Effector CD8-positive, alpha-beta T cell (primary cell): ENCODE measurements around the gene AAMP.
"Not testable (repeated sequence)": the region's sequence is repeated elsewhere in the genome, so short reads cannot be mapped to it uniquely, and the experiment has no call there.

ENCODE experiments used
- DNase-seq: peaks from one replicate; lab custom pipeline; 2025; lab: John Stamatoyannopoulos, UW
- total RNA-seq, 4 experiments: gene quantifications; one replicate each; lab custom pipeline; 2026; lab: John Stamatoyannopoulos, UW

AAMP gene, protein sequence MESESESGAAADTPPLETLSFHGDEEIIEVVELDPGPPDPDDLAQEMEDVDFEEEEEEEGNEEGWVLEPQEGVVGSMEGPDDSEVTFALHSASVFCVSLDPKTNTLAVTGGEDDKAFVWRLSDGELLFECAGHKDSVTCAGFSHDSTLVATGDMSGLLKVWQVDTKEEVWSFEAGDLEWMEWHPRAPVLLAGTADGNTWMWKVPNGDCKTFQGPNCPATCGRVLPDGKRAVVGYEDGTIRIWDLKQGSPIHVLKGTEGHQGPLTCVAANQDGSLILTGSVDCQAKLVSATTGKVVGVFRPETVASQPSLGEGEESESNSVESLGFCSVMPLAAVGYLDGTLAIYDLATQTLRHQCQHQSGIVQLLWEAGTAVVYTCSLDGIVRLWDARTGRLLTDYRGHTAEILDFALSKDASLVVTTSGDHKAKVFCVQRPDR
- 88.1 to 139 (median 101) reads per million in 4 experiments for total RNA-seq

- peak; percentile 100 for DNase-seq
Measured at GRCh38 chr2:218269900-218270720, at the start of gene AAMP, which contains the start of gene PNKD. Gene AAMP (minus strand): TSS chr2:218270137. CDS start chr2:218270086, 51 bp downstream. Gene PNKD (plus strand): TSS chr2:218270519. CDS start chr2:218270536, 17 bp downstream.

GRCh38 chr2:218318241-218318640 lies 48.3 kb upstream of the AAMP start:
- DNase-seq = no peak

GRCh38 chr2:218317835-218318234 lies 47.9 kb upstream of the AAMP start:
- DNase-seq = no peak

- no peak for DNase-seq
Measured at GRCh38 chr2:218317303-218317630, 47.3 kb upstream of the AAMP start.

GRCh38 chr2:218315397-218315796 lies 45.5 kb upstream of the AAMP start:
- DNase-seq = no peak

DNA sequence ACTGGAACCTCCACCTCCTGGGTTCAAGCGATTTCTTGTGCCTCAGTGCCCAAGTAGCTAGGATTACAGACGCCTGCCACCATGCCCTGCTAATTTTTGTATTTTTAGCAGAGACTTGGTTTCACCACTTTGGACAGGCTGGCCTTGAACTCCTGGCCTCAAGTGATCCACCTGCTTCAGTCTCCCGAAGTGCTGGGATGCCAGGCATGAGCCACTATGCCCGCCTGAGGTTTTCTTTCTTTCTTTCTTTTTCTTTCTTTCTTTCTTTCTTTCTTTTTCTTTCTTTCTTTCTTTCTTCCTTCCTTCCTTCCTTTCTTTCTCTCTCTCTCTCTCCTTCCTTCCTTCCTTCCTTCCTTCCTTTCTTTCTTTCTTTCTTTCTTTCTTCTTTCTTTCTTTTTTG lies 44.8 kb upstream of the AAMP start:
- not testable (repeated sequence) for DNase-seq

DNA sequence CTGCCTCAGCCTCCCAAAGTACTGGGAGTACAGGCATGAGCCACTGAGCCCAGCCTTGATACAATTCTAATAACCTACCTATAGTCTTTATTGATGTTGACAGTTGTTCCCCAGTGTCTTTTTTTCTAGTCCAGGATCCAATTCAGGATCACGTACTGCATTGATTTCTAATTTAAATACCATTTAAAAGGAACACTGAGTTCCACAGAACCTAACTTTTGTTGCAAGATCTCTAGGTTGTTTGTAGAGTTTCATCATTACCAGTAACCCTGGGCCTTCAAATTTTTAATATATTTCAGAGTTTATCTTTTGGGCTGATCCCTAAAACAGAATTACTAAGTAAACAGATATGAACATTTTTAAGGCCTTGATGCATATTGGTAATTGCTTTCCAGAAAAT lies 43.4 kb upstream of the AAMP start:
- no peak for DNase-seq

DNA sequence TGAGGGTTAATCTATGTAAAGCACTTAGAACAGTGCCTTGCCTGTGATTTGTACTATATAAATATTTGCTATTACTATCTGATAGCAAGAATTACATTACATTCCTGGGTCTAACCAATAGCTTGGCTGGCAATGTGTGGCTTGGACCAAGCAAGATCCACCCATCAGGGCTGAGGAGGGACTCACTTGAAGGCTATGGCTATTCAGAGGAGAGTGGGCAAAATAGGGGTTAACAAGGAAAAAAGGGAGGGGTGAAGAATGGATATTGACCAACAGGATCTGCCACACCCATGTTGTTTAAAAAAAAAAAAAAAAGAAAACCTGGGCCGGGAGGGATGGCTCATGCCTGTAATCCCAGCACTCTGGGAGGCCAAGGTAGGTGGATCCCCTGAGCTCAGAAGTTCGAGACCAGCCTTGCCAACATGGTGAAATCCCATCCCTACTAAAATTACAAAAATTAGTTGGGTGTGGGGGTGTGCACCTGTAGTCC lies 42.4 kb upstream of the AAMP start:
- DNase-seq = no peak

DNA sequence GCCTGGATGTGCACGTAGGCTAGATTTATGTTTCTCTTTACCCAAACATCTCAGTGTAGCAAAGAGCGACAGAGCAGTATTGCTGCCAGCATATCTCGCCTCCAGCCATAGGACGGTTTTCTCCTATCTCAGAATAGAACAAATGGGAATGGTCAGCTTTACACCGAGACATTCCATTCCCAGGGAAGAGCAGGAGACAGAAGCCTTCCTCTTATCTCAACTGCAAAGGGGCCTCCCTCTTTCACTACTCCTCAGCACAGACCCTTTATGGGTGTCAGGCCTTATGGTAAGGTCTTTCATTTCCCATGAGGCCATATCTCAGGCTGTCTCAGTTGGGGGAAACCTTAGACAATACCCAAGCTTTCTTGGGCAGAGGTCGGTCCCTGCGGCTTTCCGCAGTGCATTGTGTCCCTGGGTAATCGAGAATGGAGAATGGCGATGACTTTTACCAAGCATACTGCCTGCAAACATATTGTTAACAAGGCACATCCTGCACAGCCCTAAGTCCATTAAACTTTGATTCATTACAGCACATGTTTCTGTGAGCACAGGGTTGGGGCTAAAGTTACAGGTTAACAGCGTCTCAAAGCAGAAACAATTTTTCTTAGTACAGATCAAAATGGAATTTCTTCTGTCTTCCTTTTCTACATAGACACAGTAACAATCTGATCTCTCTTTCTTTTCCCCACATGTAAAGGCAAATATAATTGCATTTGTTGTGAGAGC lies 41.8 kb upstream of the AAMP start:
- not testable (repeated sequence) for DNase-seq

DNA sequence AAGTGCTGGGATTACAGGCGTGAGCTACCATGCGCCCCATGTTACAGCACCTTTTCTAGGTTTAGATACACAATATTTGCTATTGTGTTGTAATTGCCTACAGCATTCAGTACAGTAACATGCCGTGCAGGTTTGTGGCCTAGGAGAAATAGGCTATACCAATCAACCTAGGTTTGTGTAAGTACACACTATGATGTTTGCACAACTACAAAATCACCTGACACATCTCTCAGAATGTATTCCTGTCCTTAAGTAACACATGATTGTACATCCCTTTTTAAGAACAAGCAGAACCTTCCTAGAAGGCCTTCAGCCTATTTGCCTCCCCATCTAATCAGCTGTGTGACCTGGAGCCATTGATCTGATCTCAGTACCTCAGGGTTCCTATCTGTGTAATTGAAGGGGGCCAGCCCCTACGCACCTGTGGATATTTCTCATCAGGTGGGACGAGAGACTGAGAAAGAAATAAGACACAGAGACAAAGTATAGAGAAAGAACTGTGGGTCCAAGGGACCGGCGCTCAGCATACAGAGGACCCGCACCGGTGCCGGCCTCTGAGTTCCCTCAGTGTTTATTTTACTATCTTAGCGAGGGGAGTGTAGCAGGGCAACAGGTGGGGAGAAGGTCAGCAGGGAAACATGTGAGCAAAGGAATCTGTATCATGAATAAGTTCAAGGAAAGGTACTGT lies 41.1 kb upstream of the AAMP start:
- DNase-seq = no peak

DNA sequence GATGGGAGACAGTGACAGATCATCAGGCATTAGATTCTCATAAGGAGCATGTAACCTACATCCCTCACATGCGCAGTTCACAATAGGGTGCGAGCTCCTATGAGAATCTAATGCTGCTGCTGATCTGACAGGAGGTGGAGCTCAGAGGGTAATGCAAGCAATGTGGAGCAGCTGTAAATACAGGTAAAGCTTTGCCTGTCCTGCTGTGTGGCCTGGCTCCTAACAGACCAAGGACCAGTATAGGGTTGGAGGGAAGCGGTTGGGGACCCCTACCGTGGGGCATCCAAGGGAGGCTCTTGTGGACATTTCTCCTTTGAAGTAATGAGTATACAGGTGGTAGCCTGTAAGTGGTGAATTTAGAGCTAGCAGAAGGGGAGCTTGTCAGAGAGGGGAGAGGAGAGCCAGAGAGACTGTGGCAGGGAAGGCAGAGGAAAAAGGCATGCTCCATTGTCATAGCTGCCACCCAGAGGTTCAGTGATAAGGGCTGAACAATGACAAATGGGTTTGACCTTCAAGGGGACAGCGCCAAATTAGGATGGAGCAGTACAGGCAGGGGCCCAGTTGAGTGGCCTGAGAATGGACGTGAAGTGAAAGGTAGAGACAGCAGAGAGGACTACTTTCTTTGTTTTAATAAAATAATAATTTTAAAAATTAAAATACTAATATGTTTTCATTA lies 37.6 kb upstream of the AAMP start:
- DNase-seq = no peak

DNA sequence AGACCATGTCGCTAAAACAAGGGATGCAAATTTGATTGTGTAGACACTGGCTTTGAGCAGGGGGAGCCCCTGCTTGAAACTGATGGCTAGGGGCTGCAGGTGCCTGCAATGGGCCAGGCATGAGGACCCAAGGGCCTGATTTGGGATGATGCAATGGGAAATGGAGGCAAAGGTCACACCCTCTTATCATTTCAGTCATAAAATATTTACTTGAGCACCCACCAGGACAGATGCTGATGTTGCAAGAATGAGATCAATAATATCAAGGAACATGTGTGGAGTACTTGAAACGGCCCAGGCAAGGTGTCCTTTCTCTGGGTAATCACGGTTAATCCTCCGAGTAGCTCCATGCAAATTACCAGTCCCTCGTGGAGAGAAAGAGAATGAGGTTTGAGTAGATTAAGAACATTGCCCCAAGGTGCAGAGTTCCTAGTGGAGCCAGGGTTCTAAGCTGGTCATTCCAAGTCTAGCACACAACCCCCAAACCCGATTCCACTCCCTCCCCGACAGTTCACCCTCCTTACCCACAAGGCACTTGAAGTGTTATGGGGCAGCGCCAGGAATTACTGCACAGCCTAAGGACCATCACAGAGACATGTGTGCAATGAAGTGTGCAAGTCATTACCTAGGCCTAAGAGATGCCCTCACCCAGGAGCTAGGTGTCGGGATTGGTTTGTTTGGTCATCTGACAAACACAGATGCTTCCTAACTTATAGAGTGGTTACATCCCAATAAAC lies 36.4 kb upstream of the AAMP start:
- DNase-seq = no peak

DNA sequence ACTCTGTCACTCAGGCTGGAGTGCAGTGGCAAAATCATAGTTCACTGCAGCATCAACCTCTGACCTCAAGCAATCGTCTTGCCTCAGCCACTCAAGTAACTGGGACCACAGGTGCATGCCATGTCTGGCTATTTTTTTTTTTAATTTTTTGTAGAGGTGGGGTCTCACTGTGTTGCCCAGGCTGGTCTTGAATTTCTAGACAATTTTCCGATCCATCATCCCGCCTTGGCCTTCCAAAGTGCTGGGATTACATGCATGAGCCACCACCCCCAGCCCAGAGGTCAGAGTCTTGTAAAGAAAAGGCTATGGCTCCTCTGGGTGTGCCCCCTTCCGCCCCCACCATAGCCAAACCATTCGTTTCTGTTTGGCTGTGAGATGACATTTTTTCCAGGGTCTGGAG lies 35.4 kb upstream of the AAMP start:
- no peak for DNase-seq

GRCh38 chr2:218301176-218301819 lies 31.4 kb upstream of the AAMP start:
- peak; percentile 80 for DNase-seq

GRCh38 chr2:218300141-218300540 lies 30.2 kb upstream of the AAMP start:
- DNase-seq = no peak

- no peak for DNase-seq
Measured at GRCh38 chr2:218298314-218298875, 28.5 kb upstream of the AAMP start.

GRCh38 chr2:218296847-218297246 lies 26.9 kb upstream of the AAMP start:
- no peak for DNase-seq

DNA sequence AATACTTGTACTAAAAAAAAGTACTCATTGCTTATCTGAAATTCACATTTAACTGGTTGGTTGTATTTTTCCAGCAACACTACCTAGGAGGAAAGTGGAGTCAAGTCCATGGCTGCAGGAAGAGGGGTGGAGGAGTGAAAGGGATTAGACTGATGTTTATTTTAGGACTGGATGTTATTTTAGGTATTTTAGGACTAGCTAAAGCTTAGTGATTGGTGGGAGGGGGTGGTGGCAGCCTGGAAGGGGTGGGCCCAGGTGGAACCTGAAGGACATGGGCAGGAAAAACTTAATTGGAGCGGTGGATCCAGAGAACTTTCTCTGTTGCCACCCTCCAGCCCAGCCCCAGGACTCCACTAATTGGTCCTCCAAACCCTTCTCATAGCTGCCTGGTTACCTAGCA lies 26.3 kb upstream of the AAMP start:
- DNase-seq = no peak

- no peak for DNase-seq
Measured at GRCh38 chr2:218295029-218295428, 25.1 kb upstream of the AAMP start.
